ENCODE measurements around the gene ELFN2.

The ELFN2 gene

GRCh38 chr22:37427711-37428635, 694 bp upstream of the ELFN2 start:
- no peak for DNase-seq (ENCODE audit: low read depth in 2 of 3, low spot score in 2 of 3)

GRCh38 chr22:37426706-37427134, 559 bp downstream of the ELFN2 start:
- no peak for DNase-seq (ENCODE audit: low read depth in 2 of 3, low spot score in 2 of 3)

- no peak for DNase-seq (ENCODE audit: low read depth in 2 of 3, low spot score in 2 of 3)
Observed at GRCh38 chr22:37425800-37426705, 1.2 kb downstream of the ELFN2 start.

- no peak for DNase-seq (ENCODE audit: low read depth in 2 of 3, low spot score in 2 of 3)
Observed at GRCh38 chr22:37425369-37425768, 1.9 kb downstream of the ELFN2 start.

GRCh38 chr22:37423283-37423682, 4.0 kb downstream of the ELFN2 start:
- no peak for DNase-seq (ENCODE audit: low read depth in 2 of 3, low spot score in 2 of 3)

GRCh38 chr22:37421468-37421877, 5.8 kb downstream of the ELFN2 start:
- DNase-seq (ENCODE audit: low read depth in 2 of 3, low spot score in 2 of 3) = no peak

GRCh38 chr22:37420686-37421467, 6.4 kb downstream of the ELFN2 start:
- DNase-seq (ENCODE audit: low read depth in 2 of 3, low spot score in 2 of 3) = no peak

GRCh38 chr22:37419969-37420685, 7.2 kb downstream of the ELFN2 start:
- DNase-seq (ENCODE audit: low read depth in 2 of 3, low spot score in 2 of 3) = no peak

- no peak for DNase-seq (ENCODE audit: low read depth in 2 of 3, low spot score in 2 of 3)
Observed at GRCh38 chr22:37419370-37419968, 7.8 kb downstream of the ELFN2 start.

- DNase-seq (ENCODE audit: low read depth in 2 of 3, low spot score in 2 of 3) = no peak
Observed at GRCh38 chr22:37418627-37419369, 8.5 kb downstream of the ELFN2 start.

GRCh38 chr22:37417677-37418348, 9.5 kb downstream of the ELFN2 start:
- no peak for DNase-seq (ENCODE audit: low read depth in 2 of 3, low spot score in 2 of 3)

GRCh38 chr22:37417264-37417663, 10.0 kb downstream of the ELFN2 start:
- no peak for DNase-seq (ENCODE audit: low read depth in 2 of 3, low spot score in 2 of 3)

- DNase-seq (ENCODE audit: low read depth in 2 of 3, low spot score in 2 of 3) = peak in 1 of 3 experiments; percentile 10
Observed at GRCh38 chr22:37416827-37417226, 10.5 kb downstream of the ELFN2 start.

GRCh38 chr22:37416389-37416788, 10.9 kb downstream of the ELFN2 start:
- no peak for DNase-seq (ENCODE audit: low read depth in 2 of 3, low spot score in 2 of 3)

- no peak for DNase-seq (ENCODE audit: low read depth in 2 of 3, low spot score in 2 of 3)
Observed at GRCh38 chr22:37415210-37415609, 12.1 kb downstream of the ELFN2 start.

- DNase-seq (ENCODE audit: low read depth in 2 of 3, low spot score in 2 of 3) = no peak
Observed at GRCh38 chr22:37414288-37414687, 13.0 kb downstream of the ELFN2 start.

- no peak for DNase-seq (ENCODE audit: low read depth in 2 of 3, low spot score in 2 of 3)
Observed at GRCh38 chr22:37413546-37413945, 13.7 kb downstream of the ELFN2 start.

- DNase-seq (ENCODE audit: low read depth in 2 of 3, low spot score in 2 of 3) = no peak
Observed at GRCh38 chr22:37412495-37413250, 14.6 kb downstream of the ELFN2 start.
